Measurements from ENCODE around the gene CCDC77. TPM values are rescaled to one million over a fixed set of nuclear protein-coding genes. Genes with fewer than 3 reads are reported as not detected.

CCDC77 gene
- total RNA-seq, 1 donor from 2014 or later = 14.0 TPM

DNA sequence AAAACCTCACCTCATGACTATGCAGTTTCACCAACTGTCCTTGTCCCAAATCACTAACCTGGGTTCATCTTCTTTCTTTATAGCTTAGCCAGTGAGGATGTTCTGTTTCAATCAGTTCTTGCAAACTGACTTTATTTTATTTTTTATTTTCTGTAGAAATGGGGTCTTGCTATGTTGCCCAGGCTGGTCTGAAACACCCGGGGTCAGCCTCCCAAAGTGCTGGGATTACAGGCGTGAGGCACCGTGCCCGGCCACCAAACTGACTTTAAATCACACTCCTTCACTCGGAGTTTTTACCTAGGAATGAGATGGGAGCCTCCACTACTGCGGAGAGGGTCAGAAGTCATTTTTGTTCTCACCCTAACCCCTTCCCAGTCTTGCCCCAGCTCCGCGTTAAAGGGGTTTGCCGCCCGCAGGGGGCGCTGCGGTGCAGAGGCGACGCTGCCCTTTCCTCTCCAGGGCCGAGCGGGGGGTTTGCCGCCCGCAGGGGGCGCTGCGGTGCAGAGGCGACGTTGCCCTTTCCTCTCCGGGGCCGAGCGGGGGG lies 51.3 kb downstream of the CCDC77 start:
- H3K4me3 ChIP-seq (ENCODE audit: low read depth, low read length) = no peak overlapping the region
- TF ChIP-seq, protein P1, sequence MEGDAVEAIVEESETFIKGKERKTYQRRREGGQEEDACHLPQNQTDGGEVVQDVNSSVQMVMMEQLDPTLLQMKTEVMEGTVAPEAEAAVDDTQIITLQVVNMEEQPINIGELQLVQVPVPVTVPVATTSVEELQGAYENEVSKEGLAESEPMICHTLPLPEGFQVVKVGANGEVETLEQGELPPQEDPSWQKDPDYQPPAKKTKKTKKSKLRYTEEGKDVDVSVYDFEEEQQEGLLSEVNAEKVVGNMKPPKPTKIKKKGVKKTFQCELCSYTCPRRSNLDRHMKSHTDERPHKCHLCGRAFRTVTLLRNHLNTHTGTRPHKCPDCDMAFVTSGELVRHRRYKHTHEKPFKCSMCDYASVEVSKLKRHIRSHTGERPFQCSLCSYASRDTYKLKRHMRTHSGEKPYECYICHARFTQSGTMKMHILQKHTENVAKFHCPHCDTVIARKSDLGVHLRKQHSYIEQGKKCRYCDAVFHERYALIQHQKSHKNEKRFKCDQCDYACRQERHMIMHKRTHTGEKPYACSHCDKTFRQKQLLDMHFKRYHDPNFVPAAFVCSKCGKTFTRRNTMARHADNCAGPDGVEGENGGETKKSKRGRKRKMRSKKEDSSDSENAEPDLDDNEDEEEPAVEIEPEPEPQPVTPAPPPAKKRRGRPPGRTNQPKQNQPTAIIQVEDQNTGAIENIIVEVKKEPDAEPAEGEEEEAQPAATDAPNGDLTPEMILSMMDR (conservative IDR thresholded peaks at IDR 0.05; ENCODE audit: low read depth, low read length) = no peak
- DNase-seq (ENCODE audit: low read depth) = no peak

DNA sequence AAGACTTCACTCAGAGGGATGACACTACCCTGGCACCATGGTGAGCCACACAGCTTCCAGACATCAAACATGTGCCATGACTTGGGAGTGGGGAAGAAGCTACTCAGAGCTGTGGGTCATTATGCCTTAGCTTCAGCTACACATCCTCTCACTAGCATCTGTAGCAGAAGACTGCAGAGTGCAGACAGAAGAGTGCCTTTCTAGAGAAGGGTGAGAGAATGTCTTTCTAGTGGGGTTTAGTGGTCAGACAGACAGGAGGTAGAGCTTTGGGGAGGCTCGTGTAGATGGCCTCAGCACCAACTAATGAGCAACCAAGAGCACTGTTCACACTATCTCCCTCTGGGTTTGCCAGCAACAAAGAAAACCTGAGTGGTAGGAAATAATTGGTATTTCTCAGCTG lies 53.4 kb downstream of the CCDC77 start:
- no peak for DNase-seq (ENCODE audit: low read depth)
- TF ChIP-seq, protein P1 (conservative IDR thresholded peaks at IDR 0.05; ENCODE audit: low read depth, low read length) = no peak

DNA sequence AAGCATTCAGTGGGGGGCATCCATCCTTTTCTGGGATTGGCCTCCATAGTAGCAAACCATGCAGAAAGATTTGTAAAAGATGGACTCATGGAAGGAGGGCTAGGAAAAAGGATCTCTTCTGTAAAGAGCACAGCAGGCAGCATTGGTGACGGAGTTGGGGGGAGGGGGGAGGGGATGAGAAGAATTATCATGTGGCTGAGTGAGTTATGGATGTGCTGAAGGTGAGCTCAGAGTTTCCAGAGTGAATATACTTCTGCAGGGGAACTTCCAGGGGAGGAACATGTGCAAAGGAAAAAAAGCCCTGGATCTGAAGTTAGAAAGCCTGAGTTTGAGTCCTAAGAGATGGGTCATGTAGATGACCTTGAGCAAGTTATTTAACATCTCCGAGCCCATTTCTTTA lies 54.4 kb downstream of the CCDC77 start:
- H3K4me3 ChIP-seq (ENCODE audit: low read depth, low read length) = no peak overlapping the region
- TF ChIP-seq, protein P1 (conservative IDR thresholded peaks at IDR 0.05; ENCODE audit: low read depth, low read length) = no peak
- no peak for DNase-seq (ENCODE audit: low read depth)

More for the DNA sequence above, 53.4 kb downstream of the CCDC77 start:
- no peak overlapping the region for H3K4me3 ChIP-seq (ENCODE audit: low read depth, low read length)

DNA sequence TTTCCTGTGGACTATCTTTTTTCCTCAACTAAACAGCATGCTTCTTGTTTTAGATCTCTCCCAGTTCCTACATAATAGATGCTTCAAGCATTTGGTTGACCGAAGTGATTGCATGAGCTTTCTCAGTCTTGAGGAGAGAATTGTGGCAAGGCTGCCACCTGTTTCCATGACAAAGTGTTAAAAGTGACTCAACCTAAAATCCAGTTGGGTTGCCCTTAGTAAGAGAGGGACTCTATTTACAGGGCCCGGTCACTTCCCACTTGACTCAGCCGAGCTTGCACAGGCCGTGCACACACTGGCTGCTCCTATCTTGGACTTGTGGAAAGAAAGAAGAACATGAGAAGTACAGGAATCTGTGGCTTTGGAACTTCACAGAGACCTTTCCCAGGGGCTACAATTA lies 56.2 kb downstream of the CCDC77 start:
- no peak overlapping the region for H3K4me3 ChIP-seq (ENCODE audit: low read depth, low read length)
- TF ChIP-seq, protein P1 (conservative IDR thresholded peaks at IDR 0.05; ENCODE audit: low read depth, low read length) = no peak
- no peak for DNase-seq (ENCODE audit: low read depth)

DNA sequence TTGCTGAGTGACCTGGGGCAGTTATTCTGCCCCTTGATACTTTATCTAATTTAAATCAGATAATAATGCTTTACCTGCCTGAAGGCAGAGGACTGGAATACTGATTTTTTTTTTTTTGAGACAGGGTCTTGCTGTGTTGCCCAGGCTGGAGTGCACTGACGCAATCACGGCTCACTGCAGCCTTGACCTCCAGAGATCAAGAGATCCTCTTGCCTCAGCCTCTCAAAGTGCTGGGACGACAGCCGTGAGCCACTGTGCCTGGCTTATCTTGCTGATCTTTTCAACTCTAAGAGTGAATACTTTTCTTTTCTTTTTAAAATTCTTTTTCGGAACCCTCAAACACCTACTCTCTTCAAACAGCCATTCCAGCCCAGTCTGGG lies 57.6 kb downstream of the CCDC77 start:
- DNase-seq (ENCODE audit: low read depth) = no peak
- peak overlapping the region; percentile 54 for H3K4me3 ChIP-seq (ENCODE audit: low read depth, low read length)
- TF ChIP-seq, protein P1 (conservative IDR thresholded peaks at IDR 0.05; ENCODE audit: low read depth, low read length) = no peak

DNA sequence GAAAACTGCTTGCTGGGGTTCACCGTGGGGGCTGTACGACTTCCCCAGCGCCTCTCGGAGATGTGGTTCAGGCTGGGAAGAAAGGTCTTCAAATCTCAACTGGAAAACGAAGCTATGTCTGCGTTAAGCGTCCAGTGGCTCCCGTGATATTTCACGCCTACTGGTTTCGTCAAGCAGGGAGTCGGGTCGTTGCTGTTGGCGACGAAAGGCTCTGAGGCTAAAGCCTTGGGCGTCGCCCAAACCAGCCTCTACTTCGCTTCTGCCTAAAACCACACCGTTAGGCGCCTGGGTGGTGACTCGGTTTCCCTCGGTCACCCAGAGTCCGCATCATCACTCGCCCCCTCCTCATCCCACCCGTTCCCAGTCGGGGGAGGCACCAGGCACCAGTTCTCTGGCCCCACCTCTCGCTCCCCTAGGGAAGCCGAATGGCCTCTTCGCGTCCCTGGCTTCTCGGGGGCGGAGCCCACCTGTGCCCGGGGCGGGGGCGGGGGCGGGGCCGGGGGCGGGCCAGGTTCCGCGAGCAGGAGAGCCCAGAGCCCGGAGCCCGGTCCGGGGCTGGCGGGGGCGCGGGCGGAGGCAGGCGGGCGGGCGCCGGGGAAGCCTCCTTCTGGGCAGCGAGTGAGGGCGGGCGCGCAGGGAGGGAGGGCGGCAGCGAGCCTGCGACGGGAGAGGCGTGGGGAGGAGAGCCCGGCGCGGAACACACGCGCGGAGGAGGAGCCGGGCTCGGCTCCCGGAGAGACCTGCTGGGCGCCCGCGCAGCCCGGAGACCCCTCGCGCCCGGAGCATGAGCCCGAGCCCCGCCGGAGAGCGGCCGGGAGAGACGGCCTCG lies 58.2 kb downstream of the CCDC77 start, which contains the start of gene B4GALNT3:
Gene B4GALNT3, plus strand, starts transcription at position 510 of the 829 bp plus-strand sequence. CDS start 438 bp downstream, outside the sequence.
- DNase-seq (ENCODE audit: low read depth) = no peak
- peak within 1 kb of the TSS; percentile 54 for H3K4me3 ChIP-seq (ENCODE audit: low read depth, low read length)
- TF ChIP-seq, protein P1 (conservative IDR thresholded peaks at IDR 0.05; ENCODE audit: low read depth, low read length) = no peak
